Activated CD8-positive, alpha-beta memory T cell treated with anti-CD3 and anti-CD28 coated beads for 36 hours (primary cell): ENCODE results near the gene DNAJB13. TPM values are rescaled to one million over a fixed set of nuclear protein-coding genes. Genes with fewer than 3 reads are reported as not detected.
"Not testable (repeated sequence)": the region's sequence is repeated elsewhere in the genome, so short reads cannot be mapped to it uniquely, and the experiment has no call there.

Experiments
- CTCF ChIA-PET: fragments of 350-600 bp; sonication (Branson Sonifier 250); formaldehyde crosslinking; loops from one replicate; lab custom pipeline; 2021; ENCODE audit warnings: antibody characterized with exemption; lab: Charles Lee
- POLR2A ChIA-PET: fragments of 350-600 bp; sonication (Branson Sonifier 250); formaldehyde crosslinking; loops from one replicate; lab custom pipeline; 2021; ENCODE audit warnings: antibody characterized with exemption; lab: Charles Lee
- total RNA-seq, 2 experiments: library from RNA; stranded (reverse); gene quantifications; one replicate each; pipeline ENCODE4 v1.2.3, GENCODE V29; 2021

DNAJB13 gene, protein sequence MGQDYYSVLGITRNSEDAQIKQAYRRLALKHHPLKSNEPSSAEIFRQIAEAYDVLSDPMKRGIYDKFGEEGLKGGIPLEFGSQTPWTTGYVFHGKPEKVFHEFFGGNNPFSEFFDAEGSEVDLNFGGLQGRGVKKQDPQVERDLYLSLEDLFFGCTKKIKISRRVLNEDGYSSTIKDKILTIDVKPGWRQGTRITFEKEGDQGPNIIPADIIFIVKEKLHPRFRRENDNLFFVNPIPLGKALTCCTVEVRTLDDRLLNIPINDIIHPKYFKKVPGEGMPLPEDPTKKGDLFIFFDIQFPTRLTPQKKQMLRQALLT
- total RNA-seq: under 1 TPM in 1 of 2 experiments, not detected in 1; 0.40 TPM

DNA sequence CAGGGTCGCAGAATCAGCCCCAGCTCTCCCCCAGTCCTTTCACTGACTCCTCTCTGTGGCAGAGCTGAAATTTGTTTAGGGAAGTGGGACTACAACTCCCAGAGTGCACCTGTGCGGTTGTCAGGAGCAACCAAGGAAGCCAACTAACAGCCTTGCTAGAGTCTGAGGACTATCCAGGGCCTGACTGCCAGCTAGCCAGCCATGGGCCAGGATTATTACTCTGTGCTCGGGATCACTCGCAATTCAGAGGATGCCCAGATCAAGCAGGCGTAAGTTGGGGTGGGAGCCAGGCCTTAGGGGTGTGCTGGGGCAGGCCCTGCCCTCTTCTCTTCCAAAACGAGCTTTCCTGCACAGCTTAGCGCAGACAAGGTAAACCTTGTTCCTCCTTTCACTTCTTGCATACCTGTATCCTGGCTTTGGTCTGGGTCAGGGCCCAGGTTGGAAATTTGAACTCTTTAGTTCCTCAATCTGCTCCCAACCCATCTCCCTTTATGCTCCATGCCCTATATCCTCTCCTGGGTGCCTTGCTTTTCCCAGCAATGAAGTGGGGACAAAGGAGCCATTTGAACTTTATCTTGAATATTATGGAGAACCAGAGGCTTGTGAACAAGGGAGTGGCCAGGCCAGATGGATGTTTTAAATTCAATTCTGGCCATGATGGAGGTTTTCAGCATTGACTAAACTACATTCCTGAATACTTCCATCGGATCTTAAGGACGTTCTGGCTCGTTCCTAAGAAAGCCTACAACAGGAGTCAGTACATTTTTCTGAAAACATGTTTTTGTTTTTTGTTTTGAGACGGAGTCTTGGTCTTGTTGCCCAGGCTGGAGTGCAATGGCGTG, at the start of gene DNAJB13:
Gene DNAJB13, plus strand, starts transcription at position 158 of the 842 bp plus-strand sequence. Its CDS starts 44 bp downstream, at position 202.
- CTCF ChIA-PET: interaction anchor here (1.3 kb wide), 1 partner anchor 28 kb away, joined by 3 read pairs; no protein-coding TSS in a partner anchor

DNA sequence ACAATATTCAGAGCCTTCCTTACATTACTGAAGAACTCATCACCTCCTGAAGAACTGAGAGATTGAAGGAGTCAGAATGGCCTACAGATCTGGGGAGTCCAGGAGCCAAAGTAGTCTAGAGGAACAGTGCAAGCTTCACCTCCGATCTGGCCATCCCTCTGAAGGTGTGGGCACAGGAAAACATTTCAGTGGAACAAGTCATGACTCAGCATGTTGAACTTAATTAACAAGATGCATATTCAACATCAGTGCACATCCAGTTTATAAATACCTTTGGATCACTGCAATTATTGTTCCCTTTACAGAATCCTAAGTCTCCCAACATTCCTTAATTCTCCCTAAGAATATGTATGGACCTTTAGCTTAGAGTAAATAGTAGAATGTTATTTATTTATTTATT, 48.5 kb upstream of the DNAJB13 start:
- POLR2A ChIA-PET: no interaction called here
- CTCF ChIA-PET: no interaction called here

More for the DNA sequence above, at the start of gene DNAJB13:
- POLR2A ChIA-PET: no interaction called here

- ChIA-PET POLR2A (no interaction called here), CTCF (no interaction called here)
Measured at GRCh38 chr11:73907191-73907590, 43.6 kb upstream of the DNAJB13 start.

DNA sequence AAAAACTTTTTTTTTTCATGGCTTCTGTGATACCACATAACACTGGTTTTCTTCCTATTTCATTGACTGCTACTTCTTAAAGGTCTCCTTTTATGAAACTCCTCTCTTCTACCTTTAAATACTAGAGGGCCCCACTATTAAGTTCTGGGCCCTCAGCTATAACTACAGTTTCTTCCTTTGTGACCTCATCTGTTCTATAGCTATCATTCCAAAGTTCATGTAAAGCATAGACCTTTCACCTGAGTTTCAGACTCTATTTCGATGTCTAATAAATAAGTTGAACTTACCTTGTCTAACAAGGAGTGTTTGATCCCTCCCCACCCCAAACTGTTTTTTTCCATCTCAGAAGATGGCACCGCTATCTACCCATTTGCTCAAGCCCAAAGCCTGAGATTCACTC, 38.8 kb upstream of the DNAJB13 start:
- ChIA-PET POLR2A (no interaction called here), CTCF (interaction anchor here (0.7 kb wide), 1 partner anchor 500 kb away, joined by 3 read pairs; no protein-coding TSS in a partner anchor)

- POLR2A ChIA-PET: no interaction called here
- CTCF ChIA-PET: no interaction called here
Measured at GRCh38 chr11:73913472-73913871, 37.4 kb upstream of the DNAJB13 start.

GRCh38 chr11:73914284-73914683, 36.5 kb upstream of the DNAJB13 start:
- ChIA-PET POLR2A (no interaction called here), CTCF (interaction anchor here (0.7 kb wide), 1 partner anchor 221 kb away, joined by 3 read pairs; no protein-coding TSS in a partner anchor)

- POLR2A ChIA-PET: no interaction called here
- CTCF ChIA-PET: no interaction called here
Measured at GRCh38 chr11:73916435-73916834, 34.4 kb upstream of the DNAJB13 start.

- ChIA-PET CTCF (no interaction called here), POLR2A (no interaction called here)
Measured at GRCh38 chr11:73921180-73921579, 29.6 kb upstream of the DNAJB13 start.

DNA sequence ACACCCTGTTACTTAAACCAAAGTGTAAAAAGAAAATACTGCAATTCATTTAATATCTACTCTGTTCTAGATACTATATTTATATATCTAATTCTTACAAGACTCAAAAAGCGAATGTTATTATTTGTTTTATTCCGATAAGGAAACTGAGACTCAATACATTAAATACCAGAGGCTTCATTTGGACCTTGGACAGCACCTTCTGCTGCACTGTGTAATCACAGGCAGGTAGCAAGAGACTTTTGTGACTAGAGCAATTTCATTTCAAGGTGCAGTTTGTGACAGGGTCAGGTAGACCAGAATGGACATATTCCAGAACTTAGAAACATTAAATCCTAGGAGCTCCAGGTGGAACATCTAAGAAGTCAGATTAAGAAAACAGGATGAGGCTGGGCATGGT, 21.4 kb upstream of the DNAJB13 start:
- ChIA-PET CTCF (no interaction called here), POLR2A (no interaction called here)

DNA sequence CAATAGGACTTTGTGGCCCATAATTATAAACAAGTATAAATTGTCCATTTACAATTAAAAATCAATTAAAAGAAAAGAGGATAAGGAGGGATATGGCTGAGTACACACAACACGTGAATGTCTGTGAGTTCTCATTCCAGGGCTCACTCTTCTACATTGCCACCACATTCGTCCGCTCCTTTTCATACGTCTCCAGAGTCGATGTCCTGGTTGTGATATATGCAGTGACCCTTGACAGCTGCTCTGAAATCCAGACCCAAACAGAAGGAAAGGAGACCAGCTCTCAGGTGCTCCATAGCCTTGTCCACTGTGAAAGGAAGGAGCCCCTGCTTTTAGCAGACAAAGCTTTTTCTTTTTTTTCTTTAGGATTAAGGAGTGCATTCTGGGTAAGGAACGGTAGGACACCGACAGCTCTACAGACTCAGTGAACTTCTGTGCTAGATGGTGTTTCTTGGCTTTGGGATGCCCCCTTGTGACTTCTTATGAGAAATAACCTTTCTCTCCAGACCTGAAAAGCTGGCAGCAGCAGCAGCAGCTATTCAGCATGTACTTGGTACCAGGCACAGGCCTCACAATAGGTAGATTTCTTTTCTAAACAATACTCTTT, 19.7 kb upstream of the DNAJB13 start:
- CTCF ChIA-PET: interaction anchor here (1.3 kb wide), 1 partner anchor 22 kb away, joined by 3 read pairs; no protein-coding TSS in a partner anchor
- POLR2A ChIA-PET: interaction anchor here (0.6 kb wide), 1 partner anchor 143 kb away, joined by 3 read pairs; no protein-coding TSS in a partner anchor

DNA sequence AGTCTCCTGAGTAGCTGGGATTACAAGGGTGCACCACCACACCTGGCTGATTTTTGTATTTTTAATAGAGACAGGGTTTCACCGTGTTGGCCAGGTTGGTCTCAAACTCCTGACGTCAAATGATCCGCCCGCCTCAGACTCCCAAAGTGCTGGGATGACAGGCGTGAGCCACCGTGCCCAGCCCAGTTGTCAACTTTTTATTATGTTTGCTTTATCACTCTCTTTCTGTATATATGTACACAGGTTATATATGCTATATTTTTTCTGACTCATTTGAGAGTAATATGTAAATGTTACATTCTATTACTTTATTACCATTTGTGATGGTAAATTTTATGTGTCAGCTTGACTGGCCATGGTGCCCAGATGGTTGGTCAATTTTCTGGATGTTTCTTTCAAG, 18.9 kb upstream of the DNAJB13 start:
- POLR2A ChIA-PET: interaction anchor here (0.6 kb wide), 1 partner anchor 144 kb away, joined by 3 read pairs; no protein-coding TSS in a partner anchor
- CTCF ChIA-PET: interaction anchor here (1.3 kb wide), 1 partner anchor 21 kb away, joined by 3 read pairs; no protein-coding TSS in a partner anchor

- ChIA-PET CTCF (no interaction called here), POLR2A (no interaction called here)
Measured at GRCh38 chr11:73932781-73933180, 18.0 kb upstream of the DNAJB13 start.

DNA sequence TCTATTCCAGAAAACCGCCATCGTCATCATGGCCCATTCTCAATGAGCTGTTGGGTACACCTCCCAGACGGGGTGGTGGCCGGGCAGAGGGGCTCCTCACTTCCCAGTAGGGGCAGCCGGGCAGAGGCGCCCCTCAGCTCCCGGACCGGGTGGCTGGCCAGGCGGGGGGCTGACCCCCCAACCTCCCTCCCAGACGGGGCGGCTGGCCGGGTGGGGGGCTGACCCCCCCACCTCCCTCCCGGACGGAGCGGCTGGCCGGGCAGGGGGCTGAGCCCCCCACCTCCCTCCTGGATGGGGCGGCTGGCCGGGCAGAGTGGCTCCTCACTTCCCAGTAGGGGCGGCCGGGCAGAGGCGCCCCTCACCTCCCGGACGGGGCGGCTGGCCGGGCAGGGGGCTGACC, 14.8 kb upstream of the DNAJB13 start:
- CTCF ChIA-PET, POLR2A ChIA-PET: not testable (repeated sequence)

- CTCF ChIA-PET: no interaction called here
- POLR2A ChIA-PET: no interaction called here
Measured at GRCh38 chr11:73939096-73939495, 11.7 kb upstream of the DNAJB13 start.

DNA sequence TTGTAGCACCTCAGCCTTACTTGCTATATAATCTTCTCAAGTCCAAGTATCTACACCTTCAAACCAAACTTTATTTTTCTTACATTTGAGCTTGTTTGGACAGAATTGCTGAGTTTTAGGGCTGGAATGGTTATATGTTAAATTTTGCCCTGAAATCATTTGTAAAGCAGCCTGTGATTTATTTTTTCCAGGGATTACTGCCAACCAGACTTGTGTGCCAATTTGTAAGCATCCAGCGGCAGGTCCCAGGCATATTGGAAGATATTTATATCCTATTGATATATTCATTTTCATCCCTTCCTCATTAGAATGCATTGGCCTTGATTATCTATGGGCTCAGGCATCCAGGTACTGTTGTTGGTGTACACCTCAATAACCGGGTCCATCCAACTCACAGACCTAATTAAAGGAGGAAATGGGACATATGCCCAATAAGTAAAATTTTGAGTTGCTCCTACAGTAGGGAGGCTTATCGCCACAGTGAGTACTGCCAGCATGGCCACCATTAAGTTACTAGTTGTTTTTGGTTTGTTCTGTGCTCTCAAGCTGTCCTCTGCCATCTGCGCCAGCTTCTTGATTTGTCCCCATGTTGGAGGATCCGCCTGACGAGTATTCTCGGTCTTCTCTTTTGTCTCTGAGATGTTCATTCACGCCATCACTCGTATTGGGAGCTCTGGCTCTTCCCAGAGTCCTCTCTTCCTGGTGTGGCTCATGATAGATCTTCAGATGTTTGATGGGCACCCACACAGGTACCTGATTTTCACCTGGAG, 9.8 kb upstream of the DNAJB13 start:
- POLR2A ChIA-PET: no interaction called here
- CTCF ChIA-PET: no interaction called here

DNA sequence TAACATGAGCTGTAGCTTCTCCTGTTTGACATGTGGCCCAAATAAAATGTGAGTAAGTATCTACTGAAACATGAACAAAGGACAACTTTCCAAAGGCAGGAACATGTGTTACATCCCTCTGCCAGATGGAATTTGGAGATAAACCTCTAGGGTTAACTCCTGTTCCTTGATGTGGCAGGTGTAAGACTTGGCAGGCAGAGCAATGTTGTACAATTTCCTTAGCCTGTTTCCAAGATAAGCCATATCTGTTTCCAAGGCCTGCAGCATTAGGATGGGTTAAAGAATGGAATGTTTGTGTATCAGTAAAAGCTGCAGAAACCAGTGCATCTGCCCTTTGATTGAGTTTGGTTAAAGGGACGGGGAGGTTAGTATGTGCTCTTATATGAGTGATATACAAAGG, 8.8 kb upstream of the DNAJB13 start:
- CTCF ChIA-PET: no interaction called here
- POLR2A ChIA-PET: no interaction called here

- CTCF ChIA-PET: no interaction called here
- POLR2A ChIA-PET: no interaction called here
Measured at GRCh38 chr11:73944085-73944484, 6.7 kb upstream of the DNAJB13 start.

DNA sequence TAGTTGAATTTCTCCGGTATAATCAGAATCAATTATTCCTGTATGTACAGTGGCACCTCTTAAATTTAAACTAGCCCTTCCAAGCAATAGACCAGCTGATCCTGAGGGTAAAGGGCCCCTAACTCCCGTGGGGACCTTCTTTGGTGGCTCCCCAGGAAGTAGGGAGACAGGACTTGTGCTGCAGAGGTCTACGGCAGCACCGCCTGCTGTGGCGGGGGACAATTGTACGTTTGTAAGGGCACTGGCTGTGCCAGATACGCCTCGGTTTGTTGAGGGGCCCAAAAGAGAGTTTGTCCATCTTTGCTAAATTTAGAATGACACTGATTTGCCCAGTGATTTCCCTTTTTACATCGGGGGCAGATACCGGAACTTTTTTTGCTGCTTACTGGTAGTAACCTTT, 5.9 kb upstream of the DNAJB13 start:
- POLR2A ChIA-PET: no interaction called here
- CTCF ChIA-PET: no interaction called here

- ChIA-PET POLR2A (no interaction called here), CTCF (interaction anchor here (0.8 kb wide), 1 partner anchor 19 kb away, joined by 3 read pairs; no protein-coding TSS in a partner anchor)
Measured at GRCh38 chr11:73945396-73945795, 5.4 kb upstream of the DNAJB13 start.
